HCT116 (cell line): ENCODE measurements around the gene PPARGC1A. TPM values are rescaled to one million over a fixed set of nuclear protein-coding genes. Genes with fewer than 3 reads are reported as not detected.

Experiments used
- ATAC-seq: fragments of 200-7000 bp; cut with Tn5 transposase; 2 replicates; pipeline ENCODE4 v1.9.1; 2020; ENCODE audit warnings: mild to moderate bottlenecking, moderate library complexity
- BruUV-seq: library from RNA; stranded (reverse); fragments of 400-500 nt; replicated peaks from 2 replicates; lab custom pipeline; 2021; lab: Mats Ljungman, UMichigan
- CTCF ChIA-PET: fragments of 300-600 bp; sonication (Branson Sonifier 250); formaldehyde crosslinking; loops from one replicate; lab custom pipeline; 2021; ENCODE audit warnings: antibody characterized with exemption; lab: Charles Lee
- POLR2A ChIA-PET: fragments of 300-600, 350-600 bp; sonication (Branson Sonifier 250); formaldehyde crosslinking; loops from one replicate; lab custom pipeline; 2021; ENCODE audit warnings: antibody characterized with exemption; lab: Charles Lee
- RAD21 ChIA-PET, 2 experiments: fragments of 300-600 bp; sonication (Branson Sonifier 250); formaldehyde crosslinking; loops; one replicate each; lab custom pipeline; 2023; ENCODE audit warnings: low total read pairs in 2 of 2; ENCODE audit not compliant: uncharacterized antibody in 2 of 2, unreplicated experiment in 2 of 2, low non-redundant PET in 1 of 2; lab: Charles Lee
- DNase-seq: peaks from one replicate; pipeline ENCODE4 v3.0.0-alpha.2; 2010; ENCODE audit warnings: low read depth, low spot score
- H2AFZ ChIP-seq: fragments of 200-600 bp; shearing (Covaris generic), sonication (generic); 2 replicates; pipeline ENCODE4 v1.6.1; 2017; ENCODE audit warnings: low read depth, mixed run types, mixed read lengths, antibody characterized with exemption, low read length; ENCODE audit not compliant: poor library complexity, severe bottlenecking
- H3K27ac ChIP-seq: 2 replicates; pipeline ENCODE4 v1.5.1; 2012; ENCODE audit warnings: low read depth, low read length
- H3K27me3 ChIP-seq: fragments of 200-600 bp; sonication (generic); 2 replicates; pipeline ENCODE4 v1.6.1; 2016; ENCODE audit warnings: mixed run types, low read length, mixed read lengths; ENCODE audit not compliant: insufficient read depth
- H3K36me3 ChIP-seq, 2 experiments: fragments of 200-500 bp in 1 of 2; fragments of 200-600 bp in 1 of 2; sonication (Bioruptor generic) in 1 of 2; sonication (generic) in 1 of 2; 2 replicates each; pipeline versions ENCODE4 v1.5.1 to v1.6.1; 2014 to 2016; ENCODE audit warnings: low read length in 2 of 2, inconsistent platforms in 1 of 2, mixed read lengths in 1 of 2, mixed run types in 1 of 2; ENCODE audit not compliant: insufficient read depth in 2 of 2, control insufficient read depth in 1 of 2
- H3K4me1 ChIP-seq, 2 experiments: fragments of 200-600 bp in 1 of 2; sonication (generic) in 1 of 2; 2 replicates each; pipeline versions ENCODE4 v1.5.1 to v1.6.1; 2012 to 2017; ENCODE audit warnings: low read length in 2 of 2, inconsistent platforms in 1 of 2, mild to moderate bottlenecking in 1 of 2, mixed read lengths in 1 of 2, mixed run types in 1 of 2, moderate library complexity in 1 of 2; ENCODE audit not compliant: insufficient read depth in 2 of 2, control insufficient read depth in 1 of 2
- H3K4me2 ChIP-seq: fragments of 200-600 bp; sonication (generic); 2 replicates; pipeline ENCODE4 v1.6.1; 2017; ENCODE audit warnings: mixed run types, low read length, mixed read lengths
- H3K4me3 ChIP-seq, 2 experiments: fragments of 200-600 bp in 1 of 2; sonication (generic) in 1 of 2; replicated peaks in 1 of 2; 2 replicates each; pipeline ENCODE4 v1.5.1; 2011 to 2016; ENCODE audit warnings: low read length in 2 of 2, control low read depth in 1 of 2, low read depth in 1 of 2, mild to moderate bottlenecking in 1 of 2, mixed read lengths in 1 of 2, mixed run types in 1 of 2
- H3K79me2 ChIP-seq: fragments of 200-600 bp; sonication (generic); 2 replicates; pipeline ENCODE4 v1.6.1; 2017; ENCODE audit warnings: mild to moderate bottlenecking, mixed run types, low read length, moderate library complexity, mixed read lengths; ENCODE audit not compliant: insufficient read depth
- H3K9ac ChIP-seq: fragments of 200-600 bp; sonication (generic); 2 replicates; pipeline ENCODE4 v1.6.1; 2016; ENCODE audit warnings: low read length, mixed read lengths
- H3K9me2 ChIP-seq: fragments of 200-600 bp; sonication (generic), shearing (Covaris generic); 2 replicates; pipeline ENCODE4 v1.6.1; 2017; ENCODE audit warnings: mixed run types, mild to moderate bottlenecking, moderate library complexity; ENCODE audit not compliant: insufficient read depth
- H3K9me3 ChIP-seq, 2 experiments: fragments of 200-500 bp in 1 of 2; fragments of 200-600 bp in 1 of 2; sonication (Bioruptor generic) in 1 of 2; sonication (generic) in 1 of 2; 2 replicates each; pipeline ENCODE4 v1.6.1; 2014 to 2017; ENCODE audit warnings: low read length in 2 of 2, mixed read lengths in 2 of 2, inconsistent platforms in 1 of 2, low read depth in 1 of 2, mild to moderate bottlenecking in 1 of 2, mixed run types in 1 of 2, moderate library complexity in 1 of 2; ENCODE audit not compliant: control insufficient read depth in 1 of 2, insufficient read depth in 1 of 2
- H4K20me1 ChIP-seq: fragments of 200-600 bp; sonication (generic), shearing (Covaris generic); 2 replicates; pipeline ENCODE4 v1.6.1; 2017; ENCODE audit warnings: mixed run types, mild to moderate bottlenecking, moderate library complexity; ENCODE audit not compliant: insufficient read depth
- CBX3 ChIP-seq: IDR thresholded peaks from 2 replicates; pipeline ENCODE4 v1.6.1; 2012; ENCODE audit warnings: low read depth
- ELF1 ChIP-seq: IDR thresholded peaks from 2 replicates; pipeline ENCODE4 v1.6.1; 2012; ENCODE audit warnings: low read depth, borderline replicate concordance
- FOSL1 ChIP-seq: IDR thresholded peaks from 2 replicates; pipeline ENCODE4 v1.6.1; 2012; ENCODE audit warnings: low read depth
- POLR2A ChIP-seq: IDR thresholded peaks from 2 replicates; pipeline ENCODE4 v1.7.0; 2011; ENCODE audit warnings: borderline replicate concordance; ENCODE audit not compliant: insufficient read depth, insufficient read length; ENCODE audit errors: extremely low read depth
- POLR2AphosphoS5 ChIP-seq: IDR thresholded peaks from 2 replicates; pipeline ENCODE4 v1.6.1; 2011; ENCODE audit warnings: mild to moderate bottlenecking, low read depth, low read length, moderate library complexity
- RAD21 ChIP-seq: IDR thresholded peaks from 2 replicates; pipeline ENCODE4 v1.6.1; 2012; ENCODE audit warnings: low read depth, mild to moderate bottlenecking
- SRF ChIP-seq: IDR thresholded peaks from 2 replicates; pipeline ENCODE4 v1.6.1; 2012; ENCODE audit warnings: low read depth
- TCF7L2 ChIP-seq: IDR thresholded peaks from 2 replicates; pipeline ENCODE4 v1.7.0; 2011; ENCODE audit warnings: borderline replicate concordance, inconsistent platforms; ENCODE audit not compliant: insufficient read depth, insufficient read length; ENCODE audit errors: extremely low read depth
- YY1 ChIP-seq: IDR thresholded peaks from 2 replicates; pipeline ENCODE4 v1.6.1; 2011; ENCODE audit warnings: low read length, low read depth, moderate library complexity, mild to moderate bottlenecking; ENCODE audit not compliant: insufficient replicate concordance; ENCODE audit errors: extremely low read depth
- ZFX ChIP-seq: fragments of 450-650 bp; IDR thresholded peaks from 2 replicates; pipeline ENCODE4 v1.6.1; 2017
- ZNF274 ChIP-seq: fragments of 200-500 bp; sonication (Bioruptor generic); IDR thresholded peaks from 2 replicates; pipeline ENCODE4 v1.6.1; 2014; ENCODE audit warnings: mild to moderate bottlenecking, low read depth, low read length, inconsistent platforms
- intact Hi-C: fragments of 100-400 bp; cut with micrococcal nuclease; formaldehyde crosslinking; loops from 2 replicates; pipeline ENCODE4 v1.10.0; 2022
- total RNA-seq: library from RNA; stranded (reverse); gene quantifications from one replicate; pipeline ENCODE4 v1.2.1, GENCODE V29; 2021; ENCODE audit not compliant: unreplicated experiment
- TF ChIP-seq, protein P1 (sequence below): IDR thresholded peaks from 2 replicates; pipeline ENCODE4 v1.6.1; 2012
- TF ChIP-seq, protein P2 (sequence below): IDR thresholded peaks from 2 replicates; pipeline ENCODE4 v1.6.1; 2011; ENCODE audit warnings: mild to moderate bottlenecking, low read length, moderate library complexity; ENCODE audit not compliant: insufficient replicate concordance; ENCODE audit errors: extremely low read depth
- TF ChIP-seq, protein P3 (sequence below), 3 experiments: fragments of 200-600 bp in 1 of 3; sonication (generic) in 1 of 3; IDR thresholded peaks in 2 of 3; conservative IDR thresholded peaks in 1 of 3; 2 replicates each; pipeline ENCODE4 v1.5.1; 2012 to 2017; ENCODE audit warnings: low read depth in 2 of 3, low read length in 2 of 3, antibody characterized with exemption in 1 of 3, borderline replicate concordance in 1 of 3, control low read depth in 1 of 3, mild to moderate bottlenecking in 1 of 3, mixed read lengths in 1 of 3, mixed run types in 1 of 3, moderate library complexity in 1 of 3; ENCODE audit not compliant: insufficient read depth in 1 of 3

Gene PPARGC1A
- total RNA-seq, 1 experiment from 2014 or later = not detected

DNA sequence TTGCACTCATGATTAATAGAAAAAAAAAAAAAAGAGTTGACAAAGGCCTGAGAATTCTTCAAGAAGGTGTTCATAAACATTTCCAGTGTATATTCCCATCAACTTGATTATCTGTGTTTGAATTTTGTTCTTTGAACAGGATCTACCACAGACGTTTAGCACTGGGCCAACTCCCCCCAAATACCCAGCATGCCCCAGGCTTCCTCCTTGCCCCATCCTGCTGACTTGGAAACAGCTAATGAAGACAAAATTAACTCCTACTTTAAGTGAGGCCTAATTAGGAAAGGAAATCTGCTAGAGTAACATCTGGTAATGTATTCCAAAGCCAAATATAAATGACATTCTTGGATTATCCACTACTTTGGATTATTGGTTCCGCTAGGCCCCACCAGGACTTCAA lies 52.5 kb downstream of the PPARGC1A start:
- Histone ChIP-seq H3K9me2 (no peaks in the 10 kb centered on the region), H3K4me1 (no peaks in the 10 kb centered on the region), H4K20me1 (no peaks in the 10 kb centered on the region), H3K9ac (no peak overlapping the region)
- no peak for ATAC-seq
- intact Hi-C loops = no loop called here
- TF ChIP-seq ZFX = no peak
- TF ChIP-seq, protein P1, sequence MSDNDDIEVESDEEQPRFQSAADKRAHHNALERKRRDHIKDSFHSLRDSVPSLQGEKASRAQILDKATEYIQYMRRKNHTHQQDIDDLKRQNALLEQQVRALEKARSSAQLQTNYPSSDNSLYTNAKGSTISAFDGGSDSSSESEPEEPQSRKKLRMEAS = no peak
- TF ChIP-seq FOSL1 = no peak
- no peak for TF ChIP-seq SRF
- no peak for TF ChIP-seq POLR2A
- no peak for TF ChIP-seq CBX3
- no peak for TF ChIP-seq RAD21
- TF ChIP-seq, protein P2, sequence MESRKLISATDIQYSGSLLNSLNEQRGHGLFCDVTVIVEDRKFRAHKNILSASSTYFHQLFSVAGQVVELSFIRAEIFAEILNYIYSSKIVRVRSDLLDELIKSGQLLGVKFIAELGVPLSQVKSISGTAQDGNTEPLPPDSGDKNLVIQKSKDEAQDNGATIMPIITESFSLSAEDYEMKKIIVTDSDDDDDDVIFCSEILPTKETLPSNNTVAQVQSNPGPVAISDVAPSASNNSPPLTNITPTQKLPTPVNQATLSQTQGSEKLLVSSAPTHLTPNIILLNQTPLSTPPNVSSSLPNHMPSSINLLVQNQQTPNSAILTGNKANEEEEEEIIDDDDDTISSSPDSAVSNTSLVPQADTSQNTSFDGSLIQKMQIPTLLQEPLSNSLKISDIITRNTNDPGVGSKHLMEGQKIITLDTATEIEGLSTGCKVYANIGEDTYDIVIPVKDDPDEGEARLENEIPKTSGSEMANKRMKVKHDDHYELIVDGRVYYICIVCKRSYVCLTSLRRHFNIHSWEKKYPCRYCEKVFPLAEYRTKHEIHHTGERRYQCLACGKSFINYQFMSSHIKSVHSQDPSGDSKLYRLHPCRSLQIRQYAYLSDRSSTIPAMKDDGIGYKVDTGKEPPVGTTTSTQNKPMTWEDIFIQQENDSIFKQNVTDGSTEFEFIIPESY = no peak
- TF ChIP-seq, protein P3, sequence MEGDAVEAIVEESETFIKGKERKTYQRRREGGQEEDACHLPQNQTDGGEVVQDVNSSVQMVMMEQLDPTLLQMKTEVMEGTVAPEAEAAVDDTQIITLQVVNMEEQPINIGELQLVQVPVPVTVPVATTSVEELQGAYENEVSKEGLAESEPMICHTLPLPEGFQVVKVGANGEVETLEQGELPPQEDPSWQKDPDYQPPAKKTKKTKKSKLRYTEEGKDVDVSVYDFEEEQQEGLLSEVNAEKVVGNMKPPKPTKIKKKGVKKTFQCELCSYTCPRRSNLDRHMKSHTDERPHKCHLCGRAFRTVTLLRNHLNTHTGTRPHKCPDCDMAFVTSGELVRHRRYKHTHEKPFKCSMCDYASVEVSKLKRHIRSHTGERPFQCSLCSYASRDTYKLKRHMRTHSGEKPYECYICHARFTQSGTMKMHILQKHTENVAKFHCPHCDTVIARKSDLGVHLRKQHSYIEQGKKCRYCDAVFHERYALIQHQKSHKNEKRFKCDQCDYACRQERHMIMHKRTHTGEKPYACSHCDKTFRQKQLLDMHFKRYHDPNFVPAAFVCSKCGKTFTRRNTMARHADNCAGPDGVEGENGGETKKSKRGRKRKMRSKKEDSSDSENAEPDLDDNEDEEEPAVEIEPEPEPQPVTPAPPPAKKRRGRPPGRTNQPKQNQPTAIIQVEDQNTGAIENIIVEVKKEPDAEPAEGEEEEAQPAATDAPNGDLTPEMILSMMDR (IDR thresholded peaks at IDR 0.05 in 2 of 3, conservative IDR thresholded peaks at IDR 0.05 in 1 of 3; ENCODE audit: borderline replicate concordance in 1 of 3, insufficient read depth in 1 of 3, low read depth in 2 of 3, low read length in 2 of 3) = no peak
- no peak for TF ChIP-seq YY1
- no peak for TF ChIP-seq POLR2AphosphoS5
- TF ChIP-seq TCF7L2 = no peak
- TF ChIP-seq ZNF274 = no peak
- TF ChIP-seq ELF1 = no peak
- TF ChIP-seq, all 23 proteins: peak for 0
- no TSS peak for BruUV-seq
- Histone ChIP-seq H3K4me3 (no peak overlapping the region), H3K79me2 (no peaks in the 10 kb centered on the region), H3K9me3 (peaks cover 3 to 15% of the 10 kb centered on the region in 2 experiments; a peak in 2 of 4 replicates), H3K36me3 (no peaks in the 10 kb centered on the region), H3K27me3 (no peaks in the 10 kb centered on the region), H3K4me2 (no peak overlapping the region), H3K27ac (no peak overlapping the region), H2AFZ (no peak overlapping the region)
- RAD21 ChIA-PET = no interaction called here
- no peak for DNase-seq
- CTCF ChIA-PET = no interaction called here
- POLR2A ChIA-PET = no interaction called here
